Measurements from ENCODE around the gene PYROXD2.

The PYROXD2 gene

GRCh38 chr10:98433881-98434732, 19.1 kb upstream of the PYROXD2 start:
- no peak for FAIRE-seq

- no peak for FAIRE-seq
These were observed 18.4 kb upstream of the PYROXD2 start for GRCh38 chr10:98433371-98433770.

- no peak for FAIRE-seq
These were observed 17.3 kb upstream of the PYROXD2 start for GRCh38 chr10:98432330-98432729.

- FAIRE-seq = no peak
These were observed 16.0 kb upstream of the PYROXD2 start for GRCh38 chr10:98431016-98431415.

- FAIRE-seq = no peak
These were observed 15.4 kb upstream of the PYROXD2 start for GRCh38 chr10:98430427-98430826.

- no peak for FAIRE-seq
These were observed 14.5 kb upstream of the PYROXD2 start for GRCh38 chr10:98429320-98430072.

- FAIRE-seq = no peak
These were observed 12.1 kb upstream of the PYROXD2 start for GRCh38 chr10:98427011-98427515.

GRCh38 chr10:98425511-98426352, 10.8 kb upstream of the PYROXD2 start:
- FAIRE-seq = no peak

GRCh38 chr10:98424295-98425254, 9.6 kb upstream of the PYROXD2 start:
- FAIRE-seq = no peak

- FAIRE-seq = no peak
These were observed 8.7 kb upstream of the PYROXD2 start for GRCh38 chr10:98423691-98424120.

- no peak for FAIRE-seq
These were observed 7.2 kb upstream of the PYROXD2 start for GRCh38 chr10:98422182-98422581.

- no peak for FAIRE-seq
These were observed 5.8 kb upstream of the PYROXD2 start for GRCh38 chr10:98420786-98421185.

GRCh38 chr10:98419469-98420261, 4.7 kb upstream of the PYROXD2 start:
- no peak for FAIRE-seq

GRCh38 chr10:98418665-98419468, 3.9 kb upstream of the PYROXD2 start:
- FAIRE-seq = no peak

- no peak for FAIRE-seq
These were observed 3.1 kb upstream of the PYROXD2 start for GRCh38 chr10:98417973-98418664.

- FAIRE-seq = no peak
These were observed 2.5 kb upstream of the PYROXD2 start for GRCh38 chr10:98417481-98417959.

GRCh38 chr10:98416606-98417388, 1.8 kb upstream of the PYROXD2 start:
- no peak for FAIRE-seq

GRCh38 chr10:98415731-98416119, 743 bp upstream of the PYROXD2 start:
- FAIRE-seq = no peak
